WTC11 (cell line): Measurements from ENCODE around the gene TSC22D2.

Experiments
- ATF6 ChIP-seq: sonication (generic); formaldehyde crosslinking; IDR thresholded peaks from 2 replicates; pipeline ENCODE4 v1.8.1; 2023; ENCODE audit warnings: mild to moderate bottlenecking, missing genetic modification reagents
- JUN ChIP-seq: sonication (generic); formaldehyde crosslinking; IDR thresholded peaks from 2 replicates; pipeline ENCODE4 v1.8.0; 2023; ENCODE audit warnings: mild to moderate bottlenecking, missing genetic modification reagents
- ZNF396 ChIP-seq: fragments of 250-450 bp; sonication (Bioruptor Pico); IDR thresholded peaks from 2 replicates; pipeline ENCODE4 v1.8.0; 2021; ENCODE audit warnings: mild to moderate bottlenecking, moderate library complexity, borderline replicate concordance

DNA sequence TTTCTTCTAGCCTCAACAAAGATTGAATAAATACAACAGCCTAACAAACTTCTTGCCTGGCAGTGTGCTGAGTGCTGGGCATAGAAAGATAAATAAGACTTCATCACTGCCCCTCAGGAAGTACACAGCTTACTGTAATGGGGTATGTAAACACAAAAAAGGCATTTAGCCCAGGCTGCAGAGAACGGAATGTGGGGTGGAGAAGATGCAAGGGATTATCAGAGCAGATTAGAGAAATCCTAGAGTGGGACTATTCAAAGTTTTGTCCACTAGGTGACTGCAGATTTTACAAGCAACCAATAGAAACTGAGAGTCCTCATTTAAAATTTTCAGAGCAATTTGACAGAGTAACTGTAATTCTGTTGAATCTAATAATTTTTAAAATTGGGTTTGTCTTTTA, 35.4 kb upstream of the TSC22D2 start:
- no peak for TF ChIP-seq ATF6 (CRISPR knock-in tag)
- TF ChIP-seq JUN (CRISPR knock-in tag), result no peak
- no peak for TF ChIP-seq ZNF396 (CRISPR knock-in tag)
